ENCODE results near the gene INPP5A. TPM values are rescaled to one million over a fixed set of nuclear protein-coding genes. Genes with fewer than 3 reads are reported as not detected.

The INPP5A gene
- total RNA-seq, 3 donors from 2014 or later: 26.6 to 50.6 (median 38.7) TPM

GRCh38 chr10:132779549-132780294 is 242.1 kb downstream of the INPP5A start:
- intact Hi-C loops (cut with DNase I; ENCODE audit: low total_unique reads): no loop called here

GRCh38 chr10:132780356-132780755 is 242.8 kb downstream of the INPP5A start:
- intact Hi-C loops (cut with DNase I; ENCODE audit: low total_unique reads): no loop called here
- TF ChIP-seq CTCF (IDR thresholded peaks at IDR 0.05) (no peak), POLR2AphosphoS5 (IDR thresholded peaks at IDR 0.05) (no peak), POLR2A (IDR thresholded peaks at IDR 0.05) (no peak)

More at GRCh38 chr10:132779549-132780294, 242.1 kb downstream of the INPP5A start:
- Histone ChIP-seq H3K9me3 (peaks cover 12 to 14% of the 10 kb centered on the region in 2 donors), H3K27me3 (peaks cover 0 to 14% of the 10 kb centered on the region in 2 donors), H3K4me3 (no peak overlapping the region), H3K4me1 (no peaks in the 10 kb centered on the region), H3K27ac (no peak overlapping the region), H3K36me3 (no peaks in the 10 kb centered on the region)
- no peak for TF ChIP-seq POLR2A (IDR thresholded peaks at IDR 0.05)
- TF ChIP-seq POLR2AphosphoS5 (IDR thresholded peaks at IDR 0.05): no peak
- no peak for TF ChIP-seq CTCF (IDR thresholded peaks at IDR 0.05)
- no peak for DNase-seq (ENCODE audit: low spot score in 2 of 2)

DNA sequence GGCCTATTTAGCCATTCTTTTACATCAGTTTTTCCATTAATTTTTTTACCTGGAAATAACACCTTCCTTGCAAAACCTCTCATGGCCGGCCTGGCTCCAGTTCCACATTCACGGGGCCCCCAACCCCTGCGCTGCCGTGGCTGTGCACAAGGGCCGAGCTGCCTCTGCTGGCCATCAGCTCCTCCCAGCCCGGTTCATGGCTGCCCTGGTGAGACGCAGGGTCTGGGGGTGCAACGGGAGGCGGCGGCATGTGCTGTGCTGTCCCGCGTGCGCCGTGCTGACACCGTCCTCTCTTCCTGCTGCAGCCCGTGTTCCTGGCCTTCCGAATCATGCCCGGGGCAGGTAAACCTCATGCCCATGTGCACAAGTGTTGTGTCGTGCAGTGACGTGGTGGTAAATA is 244.0 kb downstream of the INPP5A start:
- Histone ChIP-seq H3K4me1 (no peaks in the 10 kb centered on the region), H3K36me3 (no peaks in the 10 kb centered on the region), H3K4me3 (no peak overlapping the region), H3K9me3 (peaks cover 13 to 17% of the 10 kb centered on the region in 2 donors), H3K27ac (no peak overlapping the region), H3K27me3 (peaks cover 0 to 29% of the 10 kb centered on the region in 2 donors)
- TF ChIP-seq POLR2AphosphoS5 (IDR thresholded peaks at IDR 0.05) (no peak), POLR2A (IDR thresholded peaks at IDR 0.05) (no peak), CTCF (IDR thresholded peaks at IDR 0.05) (no peak)
- intact Hi-C loops (cut with DNase I; ENCODE audit: low total_unique reads): no loop called here
- DNase-seq (ENCODE audit: low spot score in 2 of 2): no peak

More at GRCh38 chr10:132780356-132780755, 242.8 kb downstream of the INPP5A start:
- DNase-seq (ENCODE audit: low spot score in 2 of 2): no peak
- Histone ChIP-seq H3K36me3 (no peaks in the 10 kb centered on the region), H3K4me1 (no peaks in the 10 kb centered on the region), H3K27ac (no peak overlapping the region), H3K4me3 (no peak overlapping the region), H3K27me3 (peaks cover 0 to 21% of the 10 kb centered on the region in 2 donors), H3K9me3 (peaks cover 13 to 17% of the 10 kb centered on the region in 2 donors)

GRCh38 chr10:132783165-132783939 is 245.8 kb downstream of the INPP5A start:
- no peaks in the 10 kb centered on the region for H3K4me1 ChIP-seq
- no peak for TF ChIP-seq POLR2AphosphoS5 (IDR thresholded peaks at IDR 0.05)
- no peak for TF ChIP-seq POLR2A (IDR thresholded peaks at IDR 0.05)
- TF ChIP-seq CTCF (IDR thresholded peaks at IDR 0.05): no peak
- H3K27me3 ChIP-seq: peaks cover 0 to 47% of the 10 kb centered on the region in 2 donors
- no peak for DNase-seq (ENCODE audit: low spot score in 2 of 2)
- H3K9me3 ChIP-seq: peaks cover 13 to 17% of the 10 kb centered on the region in 2 donors
- intact Hi-C loops (cut with DNase I; ENCODE audit: low total_unique reads): no loop called here
- H3K36me3 ChIP-seq: no peaks in the 10 kb centered on the region
- no peak overlapping the region for H3K4me3 ChIP-seq
- H3K27ac ChIP-seq: no peak overlapping the region
